ACHN (cell line): ENCODE data around the gene PARN.
"Not testable (repeated sequence)": the region's sequence is repeated elsewhere in the genome, so short reads cannot be mapped to it uniquely, and the experiment has no call there.

Experiments
- DNase-seq: peaks from one replicate; pipeline ENCODE4 v3.0.0-alpha.2; 2015
- in situ Hi-C: cut with HindIII; loops from 2 replicates; pipeline ENCODE4 v1.10.0; 2017; ENCODE audit warnings: low sequenced_read_pairs, low pct_ligation_motif_present, low pct_unique_long_range_greater_than_20kb

PARN gene

DNA sequence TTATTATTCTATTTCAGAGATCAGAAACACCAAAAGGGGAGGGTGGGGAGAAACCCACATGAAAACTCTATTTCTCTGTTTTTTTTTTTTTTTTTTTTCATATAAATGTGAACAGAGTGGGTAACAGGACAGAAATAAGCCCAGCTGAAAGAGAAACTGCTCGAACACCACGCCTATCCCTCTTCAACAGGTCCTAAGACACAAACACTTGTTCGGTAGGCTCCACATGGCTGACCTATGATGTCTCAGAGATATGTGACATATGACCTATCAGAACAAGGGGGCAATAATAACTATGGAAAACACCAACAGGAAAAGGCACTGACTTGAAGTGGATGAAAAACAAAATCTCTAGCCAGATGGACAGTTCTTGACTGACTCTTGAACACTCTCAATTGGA lies 44.8 kb downstream of the PARN start:
- DNase-seq, result no peak
- in situ Hi-C loops, result no loop called here

DNA sequence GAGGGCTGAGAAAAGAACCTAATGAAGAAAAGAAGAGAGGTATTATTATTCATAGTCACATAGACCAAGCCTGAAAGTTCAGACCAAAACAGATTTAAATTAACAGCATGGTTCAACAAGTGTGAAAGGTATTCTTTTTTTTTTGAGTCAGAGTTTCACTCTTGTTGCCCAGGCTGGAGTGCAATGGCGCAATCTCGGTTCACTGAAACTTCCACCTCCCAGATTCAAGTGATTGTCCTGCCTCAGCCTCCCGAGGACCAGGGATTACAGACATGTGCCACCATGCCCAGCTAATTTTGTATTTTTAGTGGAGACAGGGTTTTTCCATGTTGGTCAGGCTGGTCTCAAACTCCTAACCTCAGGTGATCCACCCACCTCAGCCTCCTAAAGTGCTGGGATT lies 49.1 kb downstream of the PARN start:
- in situ Hi-C loops, result not testable (repeated sequence)

GRCh38 chr16:14579266-14579665 lies 50.8 kb downstream of the PARN start:
- no peak for DNase-seq

More for the DNA sequence above, 49.1 kb downstream of the PARN start:
- not testable (repeated sequence) for DNase-seq

DNA sequence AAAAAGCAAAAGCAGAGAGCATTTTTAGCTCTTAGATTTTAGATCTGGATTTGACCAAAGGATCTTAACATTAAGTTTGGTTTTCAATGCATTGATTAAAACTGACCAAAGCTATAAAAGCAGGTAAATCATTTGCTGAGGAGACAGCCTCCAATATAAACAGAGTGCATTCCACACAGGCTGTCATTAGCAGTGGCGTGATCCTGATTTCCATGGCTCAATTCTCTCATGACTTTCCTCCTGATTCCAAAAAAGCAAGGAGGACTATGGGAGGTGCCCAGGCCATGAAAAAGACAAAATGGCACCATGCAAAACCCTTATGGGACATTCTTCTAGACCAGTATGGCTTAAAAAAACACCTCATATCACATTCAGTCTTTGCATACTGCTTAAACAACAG lies 53.5 kb downstream of the PARN start:
- DNase-seq, result no peak
- in situ Hi-C loops, result no loop called here

More at GRCh38 chr16:14579266-14579665, 50.8 kb downstream of the PARN start:
- in situ Hi-C loops, result no loop called here

GRCh38 chr16:14576069-14576468 lies 54.0 kb downstream of the PARN start:
- in situ Hi-C loops, result no loop called here
- DNase-seq, result no peak

- in situ Hi-C loops, DNase-seq: not testable (repeated sequence)
Observed at GRCh38 chr16:14574698-14575415, 55.2 kb downstream of the PARN start.

DNA sequence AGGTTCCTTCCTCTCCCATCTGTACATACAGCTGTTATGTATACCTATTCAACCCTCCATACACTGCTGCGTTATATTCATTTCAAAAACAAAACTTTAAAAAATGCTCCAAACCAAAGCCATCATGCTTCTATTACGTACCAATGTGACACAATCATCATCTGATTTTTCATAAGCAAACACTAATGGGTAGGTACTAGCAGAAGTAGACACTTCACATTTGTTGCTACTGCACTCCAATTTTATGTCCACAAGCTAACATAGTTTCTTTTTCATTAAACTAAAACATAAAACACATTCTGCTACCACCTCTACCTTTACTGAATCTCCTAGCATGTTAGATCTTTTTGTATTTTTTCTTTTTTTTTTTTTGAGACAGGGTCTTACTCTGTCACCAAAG lies 57.5 kb downstream of the PARN start:
- no peak for DNase-seq
- in situ Hi-C loops, result no loop called here

DNA sequence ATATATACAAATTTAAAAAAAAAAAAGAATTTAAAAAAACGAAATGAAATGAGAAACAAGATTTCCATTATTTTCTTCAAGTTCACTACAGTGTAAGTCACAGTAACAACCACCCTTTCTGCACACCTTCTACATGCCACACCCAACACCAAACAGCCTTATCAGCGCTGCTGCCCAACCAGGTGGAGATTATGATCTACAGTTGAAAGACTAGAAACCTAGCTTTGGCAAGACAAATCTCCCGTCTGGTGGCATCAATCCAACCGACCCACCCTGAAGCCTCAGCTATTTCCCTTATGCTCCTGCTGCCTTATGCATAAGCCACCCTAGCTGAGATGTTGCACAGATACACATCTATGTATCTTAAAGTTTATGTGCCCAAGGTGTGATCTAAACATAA lies 60.8 kb downstream of the PARN start:
- no peak for DNase-seq
- in situ Hi-C loops, result no loop called here

GRCh38 chr16:14566599-14566998 lies 63.5 kb downstream of the PARN start:
- in situ Hi-C loops, result no loop called here
- DNase-seq, result no peak

DNA sequence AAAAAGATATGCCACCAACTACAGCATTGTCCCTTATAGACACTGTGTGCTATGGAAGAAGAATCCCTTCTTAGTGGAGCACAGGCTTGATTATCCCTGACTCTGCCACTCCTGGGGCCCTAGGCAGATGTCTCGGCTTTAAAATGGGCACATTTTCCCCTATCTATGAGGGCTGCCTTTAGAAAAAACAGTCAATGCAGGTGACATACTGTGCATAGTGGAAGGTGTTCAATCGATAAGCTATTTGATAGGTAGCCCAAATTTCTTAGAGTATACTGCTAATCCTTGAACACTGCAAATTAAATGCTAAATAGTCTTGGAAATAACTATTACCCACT lies 64.4 kb downstream of the PARN start:
- in situ Hi-C loops, result no loop called here
- DNase-seq, result no peak

DNA sequence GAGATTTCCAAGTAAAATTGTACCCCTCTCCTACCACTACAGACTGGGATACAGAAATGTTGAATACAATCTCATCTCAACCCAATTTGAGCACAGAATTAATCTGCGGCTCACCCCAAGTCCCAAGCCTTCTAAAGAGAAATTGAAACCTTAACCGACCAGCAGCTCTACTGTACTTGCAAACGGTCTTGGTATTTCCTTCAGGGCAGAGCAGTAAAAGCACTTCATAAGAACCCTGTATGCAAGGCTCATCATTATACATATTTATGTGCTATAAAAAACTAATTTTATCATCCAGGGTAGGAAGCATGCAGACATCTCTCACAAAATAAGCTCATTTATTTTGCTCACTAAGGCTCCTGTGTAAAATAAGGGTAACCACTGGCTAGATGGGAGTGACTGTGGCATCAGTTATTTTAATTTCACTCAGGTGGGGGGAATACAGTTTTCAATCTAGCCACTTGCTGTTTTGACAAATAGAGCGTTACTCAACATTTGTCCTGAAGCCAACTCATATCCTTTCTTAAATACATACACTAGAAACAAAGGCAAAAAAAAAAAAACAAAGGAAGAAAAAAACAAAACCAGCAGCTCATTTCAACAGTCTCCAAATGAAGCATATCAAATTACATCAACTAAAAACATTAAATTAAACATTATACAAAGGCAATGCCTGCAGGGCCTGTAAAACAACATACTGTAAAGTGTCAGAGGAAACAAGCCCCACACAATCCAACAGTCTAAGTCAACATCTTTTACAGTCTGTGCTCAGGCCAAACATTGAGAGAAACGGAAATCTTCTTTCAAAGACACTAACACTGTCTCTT lies 65.0 kb downstream of the PARN start:
- in situ Hi-C loops, result no loop called here
- DNase-seq, result no peak

- no peak for DNase-seq
- in situ Hi-C loops, result no loop called here
Observed at GRCh38 chr16:14564323-14564722, 65.7 kb downstream of the PARN start.

- no peak for DNase-seq
Observed at GRCh38 chr16:14562691-14563491, 67.2 kb downstream of the PARN start.

DNA sequence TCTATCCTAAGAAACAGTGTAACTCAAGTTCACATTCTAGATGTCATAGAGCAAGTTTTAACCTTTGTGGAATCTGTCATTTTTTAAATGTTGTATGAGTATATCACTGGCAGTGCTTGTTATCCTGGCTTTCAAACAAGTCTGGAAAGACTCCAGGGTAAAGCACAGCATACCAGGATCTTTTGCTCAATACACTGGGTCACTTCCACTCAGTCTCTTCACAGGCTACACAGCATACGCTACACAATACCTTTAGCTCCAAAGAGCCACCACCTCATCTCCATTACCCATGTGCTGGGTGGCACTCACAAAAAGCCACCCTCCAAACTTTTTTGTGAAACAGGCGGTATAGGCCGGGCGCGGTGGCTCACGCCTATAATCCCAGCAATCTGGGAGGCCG lies 69.5 kb downstream of the PARN start:
- DNase-seq, result no peak
- in situ Hi-C loops, result no loop called here

More at GRCh38 chr16:14562691-14563491, 67.2 kb downstream of the PARN start:
- in situ Hi-C loops, result no loop called here

DNA sequence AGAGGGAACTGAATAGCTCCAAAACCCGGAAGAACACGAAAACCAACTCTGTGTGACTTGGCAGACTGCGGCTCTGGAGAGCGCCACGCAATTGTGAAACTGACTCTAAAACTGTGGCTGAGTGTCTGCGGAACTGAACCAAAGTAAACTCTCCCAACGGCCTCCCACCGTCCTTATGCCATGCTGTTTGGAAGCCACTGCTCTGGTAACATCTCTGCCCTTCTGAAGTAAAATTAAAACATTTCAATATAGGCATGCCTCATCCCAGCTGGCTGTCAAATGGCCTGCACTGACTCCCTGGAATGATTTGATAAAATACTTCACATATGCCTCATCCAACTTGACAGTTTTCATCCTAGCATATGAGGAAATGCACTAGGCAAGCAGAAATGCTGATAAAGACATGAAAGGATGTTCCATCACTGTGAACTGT lies 70.2 kb downstream of the PARN start:
- DNase-seq, result no peak
- in situ Hi-C loops, result no loop called here

- no peak for DNase-seq
- in situ Hi-C loops, result no loop called here
Observed at GRCh38 chr16:14553447-14553846, 76.6 kb downstream of the PARN start.

- DNase-seq, result no peak
- in situ Hi-C loops, result no loop called here
Observed at GRCh38 chr16:14549789-14550153, 80.3 kb downstream of the PARN start.

GRCh38 chr16:14548933-14549788 lies 80.9 kb downstream of the PARN start:
- DNase-seq, result no peak
- in situ Hi-C loops, result no loop called here
